DOHH2 (cell line): ENCODE measurements around the gene AP3B1.

Experiments
- EZH2phosphoT487 ChIP-seq: fragments of 200-600 bp; sonication (generic); IDR thresholded peaks from 2 replicates; pipeline ENCODE4 v1.6.1; 2017; ENCODE audit warnings: borderline replicate concordance, mild to moderate bottlenecking, antibody characterized with exemption, low read length, moderate library complexity, mixed read lengths
- TF ChIP-seq, protein P1 (sequence below): fragments of 200-600 bp; sonication (generic); IDR thresholded peaks from one replicate; pipeline ENCODE4 v1.5.1; 2014; ENCODE audit warnings: antibody characterized with exemption, mild to moderate bottlenecking, low read depth, low read length; ENCODE audit not compliant: poor library complexity, severe bottlenecking

DNA sequence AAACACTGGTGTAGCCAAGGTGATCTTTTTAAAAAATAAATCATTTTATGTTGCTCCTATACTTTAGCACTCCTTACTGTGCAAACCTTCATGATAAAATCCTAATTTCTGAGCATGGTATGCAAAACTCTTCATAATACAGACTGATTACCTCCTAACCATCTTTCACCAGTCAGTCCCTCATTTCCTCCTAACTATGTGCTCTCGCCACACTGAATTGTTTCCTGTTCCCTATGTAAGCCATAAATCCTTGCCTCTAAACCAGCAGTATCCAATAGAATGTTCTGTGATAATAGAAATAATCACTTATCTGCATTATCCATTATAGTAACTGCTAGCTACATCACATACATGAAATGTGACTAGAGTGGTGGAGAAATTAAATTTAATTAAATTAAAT is 10.7 kb downstream of the AP3B1 start:
- TF ChIP-seq, protein P1, sequence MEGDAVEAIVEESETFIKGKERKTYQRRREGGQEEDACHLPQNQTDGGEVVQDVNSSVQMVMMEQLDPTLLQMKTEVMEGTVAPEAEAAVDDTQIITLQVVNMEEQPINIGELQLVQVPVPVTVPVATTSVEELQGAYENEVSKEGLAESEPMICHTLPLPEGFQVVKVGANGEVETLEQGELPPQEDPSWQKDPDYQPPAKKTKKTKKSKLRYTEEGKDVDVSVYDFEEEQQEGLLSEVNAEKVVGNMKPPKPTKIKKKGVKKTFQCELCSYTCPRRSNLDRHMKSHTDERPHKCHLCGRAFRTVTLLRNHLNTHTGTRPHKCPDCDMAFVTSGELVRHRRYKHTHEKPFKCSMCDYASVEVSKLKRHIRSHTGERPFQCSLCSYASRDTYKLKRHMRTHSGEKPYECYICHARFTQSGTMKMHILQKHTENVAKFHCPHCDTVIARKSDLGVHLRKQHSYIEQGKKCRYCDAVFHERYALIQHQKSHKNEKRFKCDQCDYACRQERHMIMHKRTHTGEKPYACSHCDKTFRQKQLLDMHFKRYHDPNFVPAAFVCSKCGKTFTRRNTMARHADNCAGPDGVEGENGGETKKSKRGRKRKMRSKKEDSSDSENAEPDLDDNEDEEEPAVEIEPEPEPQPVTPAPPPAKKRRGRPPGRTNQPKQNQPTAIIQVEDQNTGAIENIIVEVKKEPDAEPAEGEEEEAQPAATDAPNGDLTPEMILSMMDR, result no peak
- no peak for TF ChIP-seq EZH2phosphoT487
